Esophagus squamous epithelium (tissue), 5 donors: Measurements from ENCODE around the gene ISG20. TPM values are rescaled to one million over a fixed set of nuclear protein-coding genes. Genes with fewer than 3 reads are reported as not detected.

Experiments used
- DNase-seq: peaks from one replicate; lab custom pipeline; 2025; lab: John Stamatoyannopoulos, UW
- H3K27ac ChIP-seq, 4 donors: fragments of 200-600 bp; sonication (generic); one replicate each; pipeline ENCODE4 v1.5.1; 2016 to 2019; ENCODE audit warnings: mild to moderate bottlenecking in 1 of 4
- H3K27me3 ChIP-seq, 4 donors: fragments of 200-600 bp; sonication (generic); 1 replicate in 3 of 4; 2 replicates in 1 of 4; pipeline versions ENCODE4 v1.5.1 to v1.6.0; 2017 to 2021; ENCODE audit warnings: antibody characterized with exemption in 1 of 4
- H3K36me3 ChIP-seq, 3 donors: fragments of 200-600 bp; sonication (generic); one replicate each; pipeline ENCODE4 v1.5.1; 2016 to 2019
- H3K4me1 ChIP-seq, 3 donors: fragments of 200-600 bp; sonication (generic); one replicate each; pipeline ENCODE4 v1.5.1; 2017 to 2019
- H3K4me3 ChIP-seq, 4 donors: fragments of 200-600 bp; sonication (generic); 1 replicate in 3 of 4; 2 replicates in 1 of 4; pipeline ENCODE4 v1.5.1; 2016 to 2019; ENCODE audit warnings: mild to moderate bottlenecking in 2 of 4, moderate library complexity in 1 of 4
- H3K9me3 ChIP-seq, 3 donors: fragments of 200-600 bp; sonication (generic); one replicate each; pipeline ENCODE4 v1.5.1; 2016 to 2019
- CTCF ChIP-seq, 6 experiments: fragments of 450-650 bp in 4 of 6; fragments of 200-600 bp in 2 of 6; sonication (generic) in 2 of 6; IDR thresholded peaks; one replicate each; pipeline ENCODE4 v1.5.1; 2016 to 2019; ENCODE audit warnings: antibody characterized with exemption in 6 of 6, mild to moderate bottlenecking in 4 of 6, moderate library complexity in 4 of 6
- POLR2A ChIP-seq, 4 donors: fragments of 450-650 bp; IDR thresholded peaks; one replicate each; pipeline ENCODE4 v1.6.1; 2017; ENCODE audit warnings: antibody characterized with exemption in 4 of 4, mild to moderate bottlenecking in 4 of 4, moderate library complexity in 3 of 4
- WGBS, 2 donors: methylation state at CpG; one replicate each; pipeline ENCODE4 v1.1.5; 2018; 5-methylcytosine and 5-hydroxymethylcytosine counted together
- intact Hi-C: fragments of 100-400 bp; cut with DNase I; formaldehyde crosslinking; loops from one replicate; pipeline ENCODE4 v1.15.0; 2022
- total RNA-seq, 4 donors: library from RNA; depleted of rRNA; stranded (reverse); fragments of >200 nt; gene quantifications; one replicate each; pipeline ENCODE4 v1.1.0, GENCODE V29; 2016
- donor health status: DM: yes; HTN: yes; CAD: no.

Gene ISG20
- total RNA-seq, 4 donors from 2014 or later = 14.0 to 24.1 (median 19.7) TPM

GRCh38 chr15:88684345-88684744, 45.5 kb downstream of the ISG20 start:
- Histone ChIP-seq H3K4me1 (no peaks in the 10 kb centered on the region), H3K9me3 (no peaks in the 10 kb centered on the region), H3K27ac (no peak overlapping the region), H3K27me3 (peaks cover 0 to 13% (median 0%) of the 10 kb centered on the region in 4 donors), H3K4me3 (no peak overlapping the region), H3K36me3 (no peaks in the 10 kb centered on the region)
- intact Hi-C loops = no loop called here
- TF ChIP-seq POLR2A (IDR thresholded peaks at IDR 0.05) (no peak), CTCF (IDR thresholded peaks at IDR 0.05) (no peak)
- DNase-seq = no peak
- WGBS, 2 donors = 58 to 85% methylated on average over 2 to 3 of the region's 3 CpGs

DNA sequence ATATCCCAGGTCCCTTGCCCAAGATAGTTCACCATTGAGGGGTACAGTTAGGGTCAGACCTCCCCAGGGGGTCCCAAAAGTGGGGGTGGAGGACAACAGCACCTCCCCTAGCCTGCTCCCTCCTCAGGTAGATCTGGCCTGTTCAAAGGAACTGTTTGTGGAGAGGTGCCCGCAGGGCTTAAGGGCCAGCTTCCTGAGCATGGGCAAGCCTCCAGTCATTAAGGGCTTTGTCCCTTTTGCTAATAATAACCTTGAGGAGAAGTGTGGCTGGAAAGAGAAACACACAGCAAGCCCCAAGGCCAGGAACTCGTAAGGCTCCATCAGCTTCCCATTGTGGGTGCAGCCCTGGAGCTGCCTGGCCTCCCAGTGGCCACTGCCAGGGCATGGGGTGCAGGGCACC, 47.4 kb downstream of the ISG20 start:
- Histone ChIP-seq H3K4me3 (no peak overlapping the region), H3K36me3 (no peaks in the 10 kb centered on the region), H3K27me3 (peaks cover 0 to 18% (median 0%) of the 10 kb centered on the region in 4 donors), H3K9me3 (no peaks in the 10 kb centered on the region), H3K4me1 (no peaks in the 10 kb centered on the region), H3K27ac (no peak overlapping the region)
- DNase-seq = no peak
- TF ChIP-seq POLR2A (IDR thresholded peaks at IDR 0.05) = no peak
- no peak for TF ChIP-seq CTCF (IDR thresholded peaks at IDR 0.05)
- WGBS, 2 donors = 50 to 75% methylated on average over 1 to 2 of the region's 2 CpGs
- intact Hi-C loops = no loop called here

DNA sequence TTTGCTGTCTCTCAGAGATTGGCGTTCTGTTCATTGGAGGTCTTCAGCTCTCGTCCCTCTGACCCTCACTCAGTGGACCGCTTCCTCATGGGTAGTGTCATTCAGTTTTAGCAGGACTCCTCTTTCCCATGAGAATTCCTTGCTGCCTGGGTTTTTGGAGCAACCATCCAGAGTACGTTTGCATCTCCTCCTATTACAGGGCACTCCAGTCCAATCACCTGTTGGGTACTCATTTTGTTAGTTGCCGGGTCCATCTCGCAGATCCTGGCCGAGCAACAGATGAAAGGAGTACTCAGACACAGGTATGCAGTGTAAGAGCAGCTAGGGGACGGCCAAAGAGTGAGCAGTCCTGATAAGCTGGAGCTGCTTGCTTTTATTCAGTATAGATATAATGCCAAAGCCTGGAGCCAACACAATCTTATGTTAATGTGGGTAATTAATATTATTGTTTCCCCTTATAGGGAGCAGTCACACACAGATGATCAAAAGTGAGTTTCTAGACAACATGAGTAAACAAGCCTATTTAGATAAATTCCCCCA, 49.6 kb downstream of the ISG20 start:
- Histone ChIP-seq H3K4me3 (no peak overlapping the region), H3K27ac (no peak overlapping the region), H3K4me1 (no peaks in the 10 kb centered on the region), H3K9me3 (no peaks in the 10 kb centered on the region), H3K36me3 (no peaks in the 10 kb centered on the region), H3K27me3 (peaks cover 0 to 21% (median 0%) of the 10 kb centered on the region in 4 donors)
- DNase-seq = no peak
- TF ChIP-seq CTCF (IDR thresholded peaks at IDR 0.05) (no peak), POLR2A (IDR thresholded peaks at IDR 0.05) (no peak)
- 77 to 79% methylated on average over 6 to 8 of the region's 8 CpGs for WGBS, 2 donors
- intact Hi-C loops = no loop called here

GRCh38 chr15:88690331-88690730, 51.5 kb downstream of the ISG20 start:
- H3K27ac ChIP-seq = no peak overlapping the region
- DNase-seq = no peak
- intact Hi-C loops = no loop called here
- no peak overlapping the region for H3K4me3 ChIP-seq
- WGBS, 2 donors = 63 to 83% methylated on average over 2 to 7 of the region's 7 CpGs
- TF ChIP-seq CTCF (IDR thresholded peaks at IDR 0.05) (no peak), POLR2A (IDR thresholded peaks at IDR 0.05) (no peak)
- H3K36me3 ChIP-seq = no peaks in the 10 kb centered on the region
- no peaks in the 10 kb centered on the region for H3K9me3 ChIP-seq
- no peaks in the 10 kb centered on the region for H3K4me1 ChIP-seq
- H3K27me3 ChIP-seq = peaks cover 0 to 21% (median 0%) of the 10 kb centered on the region in 4 donors

DNA sequence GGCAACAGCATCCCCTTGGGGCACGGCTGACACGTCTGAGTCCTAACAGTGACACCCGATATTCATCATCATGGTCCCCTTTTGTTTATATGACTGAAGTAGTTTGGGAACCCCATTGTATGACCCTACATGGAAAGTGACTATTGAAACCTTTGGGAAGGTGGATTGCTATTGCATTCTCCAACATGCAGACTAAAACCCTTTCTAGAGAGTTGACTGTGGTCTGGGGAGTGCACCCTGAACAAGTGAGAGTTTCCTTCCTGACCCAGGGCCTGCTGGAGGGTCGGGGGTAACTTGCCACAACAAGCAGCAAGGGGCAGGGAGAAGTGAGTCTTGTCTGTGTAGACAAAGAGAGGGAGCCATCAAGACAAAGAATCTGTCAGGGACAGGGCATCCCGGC, 54.4 kb downstream of the ISG20 start:
- WGBS, 2 donors = 49 to 67% methylated on average over 4 to 5 of the region's 5 CpGs

More for the DNA sequence above, 54.4 kb downstream of the ISG20 start:
- Histone ChIP-seq H3K4me3 (no peak overlapping the region), H3K9me3 (no peaks in the 10 kb centered on the region), H3K27ac (no peak overlapping the region), H3K36me3 (no peaks in the 10 kb centered on the region), H3K4me1 (no peaks in the 10 kb centered on the region), H3K27me3 (peaks cover 0 to 15% (median 0%) of the 10 kb centered on the region in 4 donors)
- DNase-seq = no peak
- no peak for TF ChIP-seq CTCF (IDR thresholded peaks at IDR 0.05)
- TF ChIP-seq POLR2A (IDR thresholded peaks at IDR 0.05) = no peak
- intact Hi-C loops = no loop called here
